Activated T-cell treated with anti-CD3 and anti-CD28 coated beads for 24 hours (primary cell): ENCODE results near the gene RD3L.
A peak's percentile ranks its signal among the peaks of the same experiment; 100 is the strongest.
"Not testable (repeated sequence)": the region's sequence is repeated elsewhere in the genome, so short reads cannot be mapped to it uniquely, and the experiment has no call there.

Experiments
- DNase-seq: peaks from one replicate; pipeline ENCODE4 v3.0.0-alpha.2; 2020; ENCODE audit warnings: low read depth

RD3L gene

GRCh38 chr14:103928011-103928890 lies 14.1 kb downstream of the RD3L start, which contains the start of gene TDRD9:
TSS of gene TDRD9 (plus strand) at chr14:103928456. CDS start at chr14:103928510, 54 bp downstream.
- no peak for DNase-seq

- no peak for DNase-seq
These were observed 14.8 kb downstream of the RD3L start for GRCh38 chr14:103927566-103927965.

GRCh38 chr14:103925316-103925715 lies 17.0 kb downstream of the RD3L start:
- DNase-seq, result no peak

GRCh38 chr14:103923863-103924262 lies 18.5 kb downstream of the RD3L start:
- no peak for DNase-seq

- DNase-seq, result not testable (repeated sequence)
These were observed 20.5 kb downstream of the RD3L start for GRCh38 chr14:103921855-103922200.

- peak; percentile 93 for DNase-seq
These were observed 21.1 kb downstream of the RD3L start for GRCh38 chr14:103920981-103921854.

- no peak for DNase-seq
These were observed 25.6 kb downstream of the RD3L start for GRCh38 chr14:103916636-103917262.

GRCh38 chr14:103915616-103916015 lies 26.7 kb downstream of the RD3L start:
- no peak for DNase-seq

GRCh38 chr14:103910984-103911383 lies 31.3 kb downstream of the RD3L start:
- DNase-seq, result no peak

GRCh38 chr14:103910262-103910935 lies 31.9 kb downstream of the RD3L start:
- peak; percentile 64 for DNase-seq

- no peak for DNase-seq
These were observed 32.6 kb downstream of the RD3L start for GRCh38 chr14:103909531-103910261.

GRCh38 chr14:103908580-103908979 lies 33.7 kb downstream of the RD3L start:
- no peak for DNase-seq

- DNase-seq, result no peak
These were observed 36.4 kb downstream of the RD3L start for GRCh38 chr14:103905842-103906456.

- DNase-seq, result no peak
These were observed 37.7 kb downstream of the RD3L start for GRCh38 chr14:103904493-103905107.

GRCh38 chr14:103899833-103900232 lies 42.5 kb downstream of the RD3L start:
- no peak for DNase-seq

GRCh38 chr14:103899316-103899715 lies 43.0 kb downstream of the RD3L start:
- DNase-seq, result no peak

GRCh38 chr14:103898711-103899110 lies 43.6 kb downstream of the RD3L start:
- no peak for DNase-seq

GRCh38 chr14:103898204-103898603 lies 44.1 kb downstream of the RD3L start:
- no peak for DNase-seq

- no peak for DNase-seq
These were observed 45.0 kb downstream of the RD3L start for GRCh38 chr14:103897075-103897947.
